BE2C (cell line): ENCODE results near the gene LRSAM1.

ENCODE experiments used
- DNase-seq: peaks from one replicate; pipeline ENCODE4 v3.0.0-alpha.2; 2020
- H3K27me3 ChIP-seq: fragments of 250-450 bp; sonication (Bioruptor Pico); 2 replicates; pipeline ENCODE4 v1.5.1; 2020; ENCODE audit warnings: mild to moderate bottlenecking
- H3K36me3 ChIP-seq: fragments of 250-450 bp; sonication (Bioruptor Pico); 2 replicates; pipeline ENCODE4 v1.5.1; 2020; ENCODE audit warnings: mild to moderate bottlenecking
- H3K4me1 ChIP-seq: fragments of 250-450 bp; sonication (Bioruptor Pico); 2 replicates; pipeline ENCODE4 v1.5.1; 2020
- H3K4me3 ChIP-seq: 2 replicates; pipeline ENCODE4 v1.5.1; 2011; ENCODE audit warnings: low read depth, low read length
- H3K9me3 ChIP-seq: fragments of 250-450 bp; sonication (Bioruptor Pico); 2 replicates; pipeline ENCODE4 v1.5.1; 2020
- CTCF ChIP-seq: IDR thresholded peaks from 2 replicates; pipeline ENCODE4 v1.5.1; 2012; ENCODE audit warnings: mild to moderate bottlenecking, low read depth, low read length

LRSAM1 gene

GRCh38 chr9:127502706-127503378 lies 51.5 kb downstream of the LRSAM1 start:
- Histone ChIP-seq H3K4me3 (no peak overlapping the region), H3K27me3 (no peaks in the 10 kb centered on the region), H3K9me3 (no peaks in the 10 kb centered on the region), H3K36me3 (no peaks in the 10 kb centered on the region; the same call in 1 of the 2 replicates), H3K4me1 (no peaks in the 10 kb centered on the region)
- DNase-seq, result no peak
- no peak for TF ChIP-seq CTCF

- DNase-seq, result no peak
- H3K27me3 ChIP-seq, result no peaks in the 10 kb centered on the region
- H3K4me3 ChIP-seq, result no peak overlapping the region
- H3K4me1 ChIP-seq, result no peaks in the 10 kb centered on the region
- no peaks in the 10 kb centered on the region for H3K36me3 ChIP-seq
- no peak for TF ChIP-seq CTCF
- H3K9me3 ChIP-seq, result no peaks in the 10 kb centered on the region
Measured at GRCh38 chr9:127503379-127503921, 52.1 kb downstream of the LRSAM1 start.

GRCh38 chr9:127503947-127504886 lies 52.9 kb downstream of the LRSAM1 start:
- no peaks in the 10 kb centered on the region for H3K36me3 ChIP-seq
- peak; percentile 88 for DNase-seq
- no peaks in the 10 kb centered on the region for H3K4me1 ChIP-seq
- no peaks in the 10 kb centered on the region for H3K9me3 ChIP-seq
- no peaks in the 10 kb centered on the region for H3K27me3 ChIP-seq
- peak; percentile 90 for TF ChIP-seq CTCF
- no peak overlapping the region for H3K4me3 ChIP-seq

- Histone ChIP-seq H3K4me3 (no peak overlapping the region), H3K27me3 (no peaks in the 10 kb centered on the region), H3K4me1 (no peaks in the 10 kb centered on the region), H3K36me3 (no peaks in the 10 kb centered on the region), H3K9me3 (no peaks in the 10 kb centered on the region)
- DNase-seq, result no peak
- no peak for TF ChIP-seq CTCF
Measured at GRCh38 chr9:127504887-127505251, 53.6 kb downstream of the LRSAM1 start.

- peak; percentile 67 for TF ChIP-seq CTCF
- H3K4me1 ChIP-seq, result no peaks in the 10 kb centered on the region
- no peaks in the 10 kb centered on the region for H3K36me3 ChIP-seq
- H3K9me3 ChIP-seq, result no peaks in the 10 kb centered on the region
- peak; percentile 73 for DNase-seq
- H3K27me3 ChIP-seq, result no peaks in the 10 kb centered on the region
- no peak overlapping the region for H3K4me3 ChIP-seq
Measured at GRCh38 chr9:127505396-127506116, 54.2 kb downstream of the LRSAM1 start.
